ENCODE measurements around the gene SLC15A3.

The SLC15A3 gene

DNA sequence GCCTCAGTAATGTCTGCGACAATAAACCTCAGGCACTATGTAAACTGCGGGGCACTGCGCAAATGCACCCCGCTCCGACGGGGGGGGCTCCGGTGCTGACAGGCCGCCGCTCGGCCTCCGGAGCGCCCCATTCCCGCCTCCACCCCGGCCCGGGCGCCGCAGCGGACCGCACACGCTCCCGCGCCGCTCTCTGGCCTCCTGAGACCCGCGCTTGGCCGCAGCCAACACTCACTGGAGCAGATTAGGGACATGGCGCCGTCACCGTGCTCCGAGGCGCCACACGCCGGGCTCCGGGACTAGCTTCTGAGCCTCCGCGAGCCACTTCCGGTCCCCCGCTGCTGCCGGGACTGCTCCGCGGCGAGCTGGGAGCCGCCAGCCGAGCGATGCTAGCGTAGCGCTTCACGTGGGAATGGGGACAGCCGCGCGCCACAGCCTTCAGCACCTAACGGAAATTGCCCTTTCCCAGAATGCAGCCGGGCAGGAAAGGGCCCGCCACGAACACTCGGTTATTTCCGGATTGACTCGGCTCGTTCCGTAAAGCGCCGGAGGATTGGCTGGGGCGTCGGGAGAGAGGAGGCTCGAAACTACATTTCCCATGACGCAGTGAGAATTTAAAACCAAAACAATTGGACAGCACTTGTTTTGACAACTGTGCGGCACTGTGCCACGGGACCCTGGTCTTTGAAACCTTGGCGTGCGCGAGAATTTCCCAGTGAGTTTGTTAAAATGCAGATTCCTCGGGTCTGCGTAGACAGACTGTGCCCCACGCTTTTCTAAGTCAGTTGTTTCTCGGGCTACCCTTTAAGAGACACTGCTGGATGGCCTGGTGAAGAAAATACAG, 45.6 kb downstream of the SLC15A3 start, which contains the start of gene PRPF19:
TSS of gene PRPF19 (minus strand) at position 454 of the 841 bp plus-strand sequence. CDS start at position 251, 203 bp downstream.
- Histone ChIP-seq H3K4me3 (peak within 1 kb of the TSS; percentile 66 to 100 (median 95)), H3K27ac (peak within 1 kb of the TSS; percentile 83 to 98 (median 94))

DNA sequence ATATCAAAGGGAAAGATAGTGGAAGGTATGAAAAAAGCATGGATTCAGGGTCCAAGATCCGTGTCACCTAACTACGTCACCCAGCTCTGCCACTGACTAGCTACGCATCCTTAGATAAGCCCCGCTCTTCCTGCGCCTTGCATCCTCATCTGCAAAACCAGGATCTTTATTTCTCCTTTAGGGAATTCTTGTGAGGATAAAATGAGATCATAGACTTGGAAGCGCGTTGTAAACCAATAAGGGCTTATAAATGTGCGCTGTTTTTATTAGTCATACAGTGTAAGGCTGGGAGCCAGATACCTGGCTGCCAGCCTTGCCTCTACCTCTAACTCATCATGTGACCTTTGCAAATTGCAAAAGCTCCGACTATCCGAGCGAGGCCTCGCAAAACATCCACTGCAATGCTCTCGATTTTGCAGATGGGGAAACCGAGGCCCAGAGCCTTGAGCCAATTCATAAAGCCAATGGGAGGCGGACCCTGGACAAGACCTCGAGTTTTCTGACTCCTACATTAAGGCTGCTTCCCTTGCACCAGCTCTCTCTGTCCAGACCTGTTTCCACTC, 46.3 kb downstream of the SLC15A3 start:
- peak overlapping the region; percentile 66 to 100 (median 95) for H3K4me3 ChIP-seq
- peak overlapping the region; percentile 83 to 98 (median 94) for H3K27ac ChIP-seq

DNA sequence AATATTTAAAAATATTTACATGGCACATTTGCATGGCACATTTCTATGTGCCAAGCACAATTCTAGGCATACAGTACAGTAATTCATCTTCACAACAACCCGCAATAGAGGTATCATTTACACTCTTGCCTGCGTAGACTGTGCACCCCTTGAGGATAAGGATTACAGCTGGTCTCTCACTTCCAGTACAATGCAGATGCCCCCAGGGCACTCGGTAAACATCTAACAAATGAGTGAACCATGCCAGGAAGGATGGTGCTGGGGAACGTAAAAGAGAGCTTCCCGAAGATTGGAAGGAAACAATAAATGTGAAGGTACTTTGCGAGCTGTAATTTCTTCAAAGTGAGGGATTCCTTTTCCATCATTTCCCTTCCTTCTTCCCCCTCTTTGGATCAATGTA, 46.9 kb downstream of the SLC15A3 start:
- H3K4me3 ChIP-seq = peak overlapping the region in 6 of 7 experiments; percentile 66 to 100 (median 92)
- H3K27ac ChIP-seq = peak overlapping the region in 10 of 21 experiments; percentile 88 to 96 (median 94)

DNA sequence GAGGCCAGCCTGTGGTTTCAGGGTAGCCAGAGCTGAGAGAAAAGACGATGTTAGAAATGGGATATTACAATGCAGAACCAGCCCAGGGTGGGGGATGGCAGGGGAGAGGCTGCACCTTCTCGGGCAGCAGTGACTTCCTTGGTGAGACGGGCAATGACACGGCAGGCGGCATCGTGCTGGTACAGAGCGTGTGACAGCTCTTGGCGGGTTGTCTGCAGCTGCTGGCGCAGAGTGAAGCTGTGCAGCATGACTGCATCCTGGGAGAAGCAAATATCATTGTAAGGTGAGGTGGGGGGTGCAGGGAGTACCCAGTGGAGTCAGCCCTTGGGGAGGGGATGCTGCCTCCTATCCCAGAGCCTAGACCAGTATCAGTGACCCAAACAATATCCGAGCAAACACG, 49.4 kb downstream of the SLC15A3 start:
- Histone ChIP-seq H3K4me3 (no peak overlapping the region), H3K27ac (no peak overlapping the region)

DNA sequence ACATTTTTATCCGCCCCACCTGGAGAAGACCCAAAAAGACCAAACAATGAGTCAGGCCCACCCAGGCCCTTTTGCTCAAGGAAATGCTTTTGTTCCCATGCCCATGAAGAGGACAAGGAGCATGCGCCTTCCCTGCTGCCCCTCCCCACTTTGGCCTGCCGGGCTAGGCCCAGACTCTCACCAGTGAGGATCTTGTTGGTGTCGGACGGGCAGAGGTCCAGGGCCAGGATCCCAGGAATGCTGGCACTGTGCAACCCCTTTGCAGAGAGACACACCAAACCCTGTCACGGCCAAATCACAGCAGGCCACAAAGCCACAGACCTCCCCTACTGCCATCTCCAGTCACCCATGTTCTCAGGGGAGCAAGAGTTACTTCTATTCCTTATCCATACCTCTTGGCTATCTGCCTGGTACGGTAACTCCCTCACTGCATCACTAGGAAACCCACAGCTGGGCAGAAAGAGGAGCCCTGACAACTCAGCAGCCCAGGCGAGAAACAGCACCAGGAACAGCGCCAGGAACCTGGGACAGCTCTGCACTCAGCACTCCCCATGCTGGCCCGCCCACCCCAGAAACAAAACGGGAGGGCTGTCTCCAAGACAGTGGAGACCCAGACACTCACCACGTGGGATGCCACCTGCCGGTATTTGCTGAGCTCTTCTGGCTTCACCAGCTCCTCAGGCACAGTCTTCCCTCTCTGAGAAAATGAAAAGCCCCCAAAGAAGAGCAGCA, 51.1 kb downstream of the SLC15A3 start:
- no peak overlapping the region for H3K27ac ChIP-seq
- no peak overlapping the region for H3K4me3 ChIP-seq

DNA sequence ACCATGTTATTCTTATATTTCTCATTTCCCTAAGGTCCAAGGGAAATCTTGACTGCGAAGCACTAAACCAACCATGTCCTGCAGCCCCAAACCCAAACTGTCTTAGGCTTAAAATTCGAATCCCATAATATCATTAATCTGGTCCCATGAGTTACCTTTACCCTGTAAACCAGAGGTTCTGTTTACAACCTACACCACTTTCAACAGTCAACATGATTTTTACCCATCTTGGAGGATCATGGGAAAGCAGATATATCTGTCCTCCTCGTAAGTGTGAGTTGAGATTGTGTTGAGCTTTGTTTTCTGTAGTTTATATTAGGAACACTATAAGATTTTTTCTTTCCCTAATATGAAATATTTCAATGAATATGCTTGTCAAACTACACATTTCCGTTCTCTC, 52.0 kb downstream of the SLC15A3 start:
- H3K27ac ChIP-seq = no peak overlapping the region
- no peak overlapping the region for H3K4me3 ChIP-seq

DNA sequence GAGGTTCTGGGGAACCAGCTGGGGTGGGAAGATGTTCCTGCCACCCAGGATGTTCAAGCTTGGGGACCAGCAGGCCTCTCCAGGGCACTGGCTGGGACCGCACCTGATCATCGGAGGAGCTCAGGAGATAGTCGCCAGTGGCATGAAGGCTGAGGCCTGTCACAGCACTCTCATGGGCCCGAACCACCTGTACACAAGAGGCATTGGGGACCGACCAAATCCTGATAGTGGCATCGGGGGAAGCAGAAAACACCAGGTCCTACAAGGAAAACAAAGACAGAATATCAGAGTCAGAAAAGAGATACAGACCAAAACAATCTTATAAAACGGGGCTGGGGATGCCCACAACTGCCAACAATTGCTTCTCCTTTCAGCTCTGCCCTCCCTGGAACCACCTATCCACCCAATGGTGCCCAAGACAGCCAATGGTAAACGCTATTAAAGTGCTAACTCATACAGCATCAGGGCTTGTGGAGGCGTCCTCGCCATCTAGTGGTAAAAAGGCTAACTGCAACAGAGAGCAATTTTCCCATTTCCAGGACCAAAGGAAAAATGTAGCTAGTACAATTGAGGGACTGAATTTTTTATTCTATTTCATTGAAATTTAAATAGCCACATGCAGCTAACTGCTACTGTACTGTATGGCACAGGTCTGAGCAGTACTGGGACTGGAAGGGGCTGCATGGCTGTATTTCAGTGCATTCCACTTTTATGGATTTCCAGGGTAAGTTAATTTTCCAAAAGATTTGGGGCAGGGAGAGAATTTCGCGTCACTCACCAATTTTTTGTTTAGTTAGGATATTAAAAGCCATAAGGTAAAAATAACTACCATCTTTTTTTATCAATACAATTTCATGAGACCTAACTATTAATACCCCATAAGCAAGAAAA, 52.7 kb downstream of the SLC15A3 start:
- Histone ChIP-seq H3K27ac (no peak overlapping the region), H3K4me3 (no peak overlapping the region)

DNA sequence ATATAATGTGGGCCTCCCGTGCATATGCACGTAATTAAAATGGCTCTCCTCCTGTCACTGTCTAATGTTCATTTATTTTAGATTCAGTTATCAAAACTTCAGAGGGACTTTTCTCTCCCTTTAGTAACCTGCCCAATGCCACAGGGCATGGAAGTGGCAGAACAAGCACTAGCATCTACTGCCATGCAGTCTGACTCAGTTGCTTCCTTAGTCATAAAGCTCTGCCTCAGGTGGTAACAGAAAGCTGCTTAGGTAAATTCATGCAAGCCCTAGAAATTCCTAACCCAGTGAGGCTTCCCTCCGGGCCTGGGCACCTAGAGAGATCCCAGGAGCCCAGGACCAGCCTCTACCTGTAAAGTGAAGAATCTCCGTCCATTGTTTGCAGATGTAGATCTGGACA, 54.5 kb downstream of the SLC15A3 start:
- no peak overlapping the region for H3K4me3 ChIP-seq
- H3K27ac ChIP-seq = no peak overlapping the region

DNA sequence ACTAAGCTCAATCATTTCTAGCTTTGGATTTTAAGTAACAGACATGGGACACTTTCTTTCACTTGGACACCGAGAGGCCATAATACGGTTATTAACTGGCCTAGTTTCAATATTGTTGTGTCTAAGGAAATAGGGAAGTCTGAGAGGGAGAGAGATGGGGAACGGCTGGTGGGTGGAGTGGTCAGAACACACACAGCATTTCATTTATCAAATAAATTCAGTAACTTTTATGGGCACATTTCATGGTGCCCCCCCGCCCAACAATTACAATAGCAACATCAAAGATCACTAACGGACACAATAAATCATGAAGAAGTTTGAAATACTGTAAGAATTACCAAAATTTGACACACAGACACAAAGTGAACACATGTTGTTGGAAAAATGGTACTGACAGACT, 56.3 kb downstream of the SLC15A3 start:
- no peak overlapping the region for H3K4me3 ChIP-seq
- H3K27ac ChIP-seq = no peak overlapping the region

DNA sequence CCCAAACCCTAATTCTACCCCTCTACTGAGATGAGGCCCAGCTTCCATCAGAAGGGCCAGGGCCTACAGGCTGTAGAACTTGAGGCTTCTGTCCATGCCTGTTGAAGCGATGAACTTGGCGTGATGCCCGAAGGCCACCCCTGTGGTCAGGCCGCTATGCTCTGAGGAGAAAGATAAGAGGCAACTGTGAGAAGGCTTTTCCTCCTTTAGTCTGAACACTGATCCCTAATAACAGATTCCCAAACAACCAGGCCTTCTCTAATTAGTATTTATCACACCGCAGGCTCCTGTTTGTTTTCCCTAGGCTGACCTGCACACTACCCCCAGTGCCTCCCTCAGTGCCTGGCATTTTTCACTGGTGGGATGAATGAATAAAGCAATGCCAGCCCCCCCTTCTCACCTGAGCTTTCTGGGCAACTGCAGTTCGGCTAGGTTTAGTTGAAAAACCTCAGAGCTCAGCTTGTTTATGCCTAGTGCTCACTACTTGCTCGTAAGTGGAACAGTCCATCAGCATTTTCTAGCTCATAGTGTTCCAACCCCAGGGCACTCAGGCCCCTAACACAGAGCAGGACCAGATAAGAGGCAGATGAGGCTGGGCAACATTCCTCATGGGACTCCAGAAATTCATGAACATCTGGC, 60.8 kb downstream of the SLC15A3 start:
- Histone ChIP-seq H3K4me3 (no peak overlapping the region), H3K27ac (no peak overlapping the region)

DNA sequence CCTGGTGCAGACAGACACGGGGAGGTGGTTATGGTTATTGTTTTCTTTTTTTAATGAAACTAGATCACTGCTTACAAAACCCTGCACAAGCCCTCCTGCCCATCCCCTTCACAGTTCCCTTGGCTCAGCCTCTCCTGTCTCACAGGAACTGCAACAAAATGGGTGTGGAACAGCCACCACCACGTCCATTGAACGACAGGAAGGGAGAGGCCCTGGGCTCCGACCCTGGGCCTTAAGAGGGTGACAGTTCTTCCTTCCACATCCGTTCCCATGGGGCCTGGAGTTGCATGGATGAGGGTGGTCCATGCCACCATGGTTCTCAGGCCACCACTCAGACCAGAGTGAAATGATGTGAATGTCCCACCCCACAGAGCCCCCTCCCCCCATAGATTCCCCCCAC, 61.3 kb downstream of the SLC15A3 start:
- H3K4me3 ChIP-seq = no peak overlapping the region
- H3K27ac ChIP-seq = no peak overlapping the region

DNA sequence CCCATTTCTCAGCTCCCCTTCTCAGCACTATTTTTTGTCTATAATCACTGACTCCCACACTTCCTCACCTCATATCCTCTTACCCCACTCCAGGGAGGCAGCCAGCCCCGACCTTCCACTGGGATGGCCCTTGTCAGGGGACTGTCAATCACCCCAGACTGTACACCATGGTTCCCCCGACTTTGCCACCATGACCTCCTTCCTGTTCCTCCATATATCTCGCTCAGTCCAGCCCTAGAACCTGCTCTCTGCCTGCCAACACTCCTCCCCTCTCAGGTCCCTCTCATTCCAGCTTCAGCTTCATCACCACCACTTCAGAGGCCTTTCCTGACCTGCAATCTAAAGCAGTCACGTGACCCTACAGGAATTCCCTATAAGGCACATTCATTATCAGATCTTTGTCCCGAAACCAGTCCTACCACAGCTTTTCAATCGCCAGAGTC, 62.1 kb downstream of the SLC15A3 start:
- no peak overlapping the region for H3K27ac ChIP-seq
- no peak overlapping the region for H3K4me3 ChIP-seq

DNA sequence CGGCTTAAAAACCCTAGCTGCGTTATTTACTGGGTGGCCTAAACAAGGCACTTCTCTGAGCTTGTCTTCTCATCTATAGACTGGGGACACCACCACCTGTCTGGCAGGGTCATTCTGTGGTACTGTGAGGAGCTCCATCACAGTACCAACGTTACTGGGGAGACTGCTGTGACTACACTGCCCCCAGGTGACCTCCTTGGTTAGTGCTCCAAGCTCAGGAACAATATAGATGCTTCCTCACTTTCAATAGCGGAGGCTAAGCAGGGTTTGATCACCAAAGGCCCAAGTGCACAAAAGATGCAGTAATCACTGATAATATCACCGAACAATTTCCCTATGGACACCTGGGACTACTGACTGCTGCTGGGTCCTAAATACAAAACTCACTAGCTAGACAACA, 64.4 kb downstream of the SLC15A3 start:
- Histone ChIP-seq H3K27ac (no peak overlapping the region), H3K4me3 (no peak overlapping the region)
